Progenitor cell of endocrine pancreas (in vitro differentiated cells): ENCODE measurements around the gene BICRA. TPM values are rescaled to one million over a fixed set of nuclear protein-coding genes. Genes with fewer than 3 reads are reported as not detected.

Experiments
- DNase-seq: peaks from one replicate; pipeline ENCODE4 v3.0.0; 2021; ENCODE audit warnings: low spot score; ENCODE audit not compliant: unreplicated experiment
- H3K27ac Mint-ChIP-seq: 2 replicates; pipeline ENCODE4 v1.8.0; 2021; ENCODE audit warnings: mild to moderate bottlenecking, moderate library complexity, mixed read lengths
- H3K27me3 Mint-ChIP-seq: 2 replicates; pipeline ENCODE4 v1.8.0; 2021; ENCODE audit warnings: mixed read lengths
- H3K36me3 Mint-ChIP-seq: 2 replicates; pipeline ENCODE4 v1.8.0; 2022; ENCODE audit warnings: mixed read lengths; ENCODE audit not compliant: insufficient read depth
- H3K4me1 Mint-ChIP-seq: 2 replicates; pipeline ENCODE4 v1.8.0; 2021; ENCODE audit warnings: low read depth, mixed read lengths
- H3K4me3 Mint-ChIP-seq: 2 replicates; pipeline ENCODE4 v1.8.0; 2021; ENCODE audit warnings: low read depth, mild to moderate bottlenecking, moderate library complexity, mixed read lengths
- H3K9me3 Mint-ChIP-seq: 2 replicates; pipeline ENCODE4 v1.8.0; 2021; ENCODE audit warnings: low read depth, mixed read lengths
- long read RNA-seq: library from polyadenylated mRNA; unstranded; transcript quantifications from one replicate; pipeline ENCODE4 v2.0.0, GENCODE V29; 2020
- total RNA-seq: library from RNA; stranded (reverse); gene quantifications from 2 replicates; pipeline ENCODE4 v1.2.1, GENCODE V29; 2021
- TF ChIP-seq, protein P1 (sequence below): fragments of 200-600 bp; sonication (generic); IDR thresholded peaks from one replicate; pipeline ENCODE4 v1.5.0; 2021; ENCODE audit warnings: antibody characterized with exemption, mild to moderate bottlenecking; ENCODE audit not compliant: unreplicated experiment

The BICRA gene
- 31.9 and 37.4 TPM in 2 replicates for total RNA-seq
- long read RNA-seq, partial matches to known transcripts: 0 of 2 reads
- long read RNA-seq, other reads (novel, unspliced or antisense): 0 of 2 reads

- no peaks in the 10 kb centered on the region for H3K9me3 Mint-ChIP-seq
- H3K27ac Mint-ChIP-seq: peak within 1 kb of the TSS; percentile 98
- DNase-seq: peak; percentile 77
- H3K4me1 Mint-ChIP-seq: peaks cover 23% of the 10 kb centered on the region
- TF ChIP-seq, protein P1, sequence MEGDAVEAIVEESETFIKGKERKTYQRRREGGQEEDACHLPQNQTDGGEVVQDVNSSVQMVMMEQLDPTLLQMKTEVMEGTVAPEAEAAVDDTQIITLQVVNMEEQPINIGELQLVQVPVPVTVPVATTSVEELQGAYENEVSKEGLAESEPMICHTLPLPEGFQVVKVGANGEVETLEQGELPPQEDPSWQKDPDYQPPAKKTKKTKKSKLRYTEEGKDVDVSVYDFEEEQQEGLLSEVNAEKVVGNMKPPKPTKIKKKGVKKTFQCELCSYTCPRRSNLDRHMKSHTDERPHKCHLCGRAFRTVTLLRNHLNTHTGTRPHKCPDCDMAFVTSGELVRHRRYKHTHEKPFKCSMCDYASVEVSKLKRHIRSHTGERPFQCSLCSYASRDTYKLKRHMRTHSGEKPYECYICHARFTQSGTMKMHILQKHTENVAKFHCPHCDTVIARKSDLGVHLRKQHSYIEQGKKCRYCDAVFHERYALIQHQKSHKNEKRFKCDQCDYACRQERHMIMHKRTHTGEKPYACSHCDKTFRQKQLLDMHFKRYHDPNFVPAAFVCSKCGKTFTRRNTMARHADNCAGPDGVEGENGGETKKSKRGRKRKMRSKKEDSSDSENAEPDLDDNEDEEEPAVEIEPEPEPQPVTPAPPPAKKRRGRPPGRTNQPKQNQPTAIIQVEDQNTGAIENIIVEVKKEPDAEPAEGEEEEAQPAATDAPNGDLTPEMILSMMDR: no peak
- no peaks in the 10 kb centered on the region for H3K27me3 Mint-ChIP-seq
- H3K36me3 Mint-ChIP-seq: peaks cover 1% of the 10 kb centered on the region
- peak within 1 kb of the TSS; percentile 91 for H3K4me3 Mint-ChIP-seq
Observed at GRCh38 chr19:47608969-47609905, at the start of gene BICRA. Gene BICRA (plus strand): TSS chr19:47609134. CDS start chr19:47673575, 64,441 bp downstream.

DNA sequence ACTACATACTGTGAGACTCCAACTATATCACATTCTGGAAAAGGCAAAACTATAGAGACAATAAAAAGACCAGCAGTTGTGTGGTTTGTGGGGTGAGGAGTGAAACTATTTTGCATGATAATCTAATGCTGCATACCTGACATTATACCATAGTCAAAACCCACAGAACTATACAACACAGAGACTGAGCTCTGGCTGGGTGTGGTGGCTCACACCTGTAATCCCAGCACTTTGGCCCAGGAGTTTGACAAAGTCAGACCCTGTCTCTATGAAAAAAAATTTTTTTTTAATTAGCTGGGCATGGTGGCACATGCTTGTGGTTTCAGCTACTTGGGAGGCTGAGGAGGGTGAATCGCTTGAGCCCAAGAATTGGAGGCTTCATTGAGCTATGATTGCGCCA lies 47.9 kb upstream of the BICRA start:
- TF ChIP-seq, protein P1: no peak
- no peaks in the 10 kb centered on the region for H3K36me3 Mint-ChIP-seq
- no peak for DNase-seq

DNA sequence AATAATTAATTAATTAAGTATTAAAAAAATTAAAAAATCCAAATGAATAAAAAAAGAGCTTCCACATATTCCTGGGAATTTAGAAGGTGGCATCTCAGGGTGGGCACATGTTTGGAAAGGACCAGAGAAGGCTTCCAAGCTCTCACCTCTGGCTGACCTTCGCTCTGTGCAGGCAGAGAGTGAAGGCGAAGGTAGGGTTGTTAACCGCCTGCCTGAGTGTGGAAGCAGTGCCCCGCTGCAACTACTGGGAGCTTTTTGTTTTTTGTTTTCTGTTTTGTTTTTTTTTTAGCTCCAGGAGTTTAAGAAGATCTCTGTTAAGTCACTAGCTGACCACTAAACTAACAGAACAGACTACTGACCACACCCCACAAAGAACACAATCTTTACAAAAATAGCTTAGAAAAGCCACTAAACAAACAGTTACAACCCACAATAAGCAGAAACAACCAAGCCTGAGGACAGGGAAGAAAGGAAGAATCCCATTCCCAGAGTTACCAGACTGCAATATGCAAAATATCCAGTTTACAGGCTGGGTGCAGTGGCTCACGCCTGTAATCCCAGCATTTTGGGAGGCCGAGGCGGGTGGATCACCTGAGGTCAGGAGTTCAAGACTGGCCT lies 47.4 kb upstream of the BICRA start:
- Mint-ChIP-seq H3K9me3 (no peaks in the 10 kb centered on the region), H3K4me3 (no peak overlapping the region), H3K4me1 (peaks cover 14% of the 10 kb centered on the region), H3K27me3 (no peaks in the 10 kb centered on the region), H3K36me3 (no peaks in the 10 kb centered on the region), H3K27ac (no peak overlapping the region)
- TF ChIP-seq, protein P1: no peak
- no peak for DNase-seq

More for the DNA sequence above, 47.9 kb upstream of the BICRA start:
- no peak overlapping the region for H3K4me3 Mint-ChIP-seq
- no peaks in the 10 kb centered on the region for H3K9me3 Mint-ChIP-seq
- no peak overlapping the region for H3K27ac Mint-ChIP-seq
- H3K4me1 Mint-ChIP-seq: peaks cover 14% of the 10 kb centered on the region
- no peaks in the 10 kb centered on the region for H3K27me3 Mint-ChIP-seq

GRCh38 chr19:47564081-47564480 lies 44.9 kb upstream of the BICRA start:
- no peaks in the 10 kb centered on the region for H3K27me3 Mint-ChIP-seq
- H3K9me3 Mint-ChIP-seq: no peaks in the 10 kb centered on the region
- H3K4me1 Mint-ChIP-seq: peaks cover 14% of the 10 kb centered on the region
- TF ChIP-seq, protein P1: no peak
- no peaks in the 10 kb centered on the region for H3K36me3 Mint-ChIP-seq
- peak overlapping the region; percentile 42 for H3K27ac Mint-ChIP-seq
- DNase-seq: no peak
- H3K4me3 Mint-ChIP-seq: no peak overlapping the region

DNA sequence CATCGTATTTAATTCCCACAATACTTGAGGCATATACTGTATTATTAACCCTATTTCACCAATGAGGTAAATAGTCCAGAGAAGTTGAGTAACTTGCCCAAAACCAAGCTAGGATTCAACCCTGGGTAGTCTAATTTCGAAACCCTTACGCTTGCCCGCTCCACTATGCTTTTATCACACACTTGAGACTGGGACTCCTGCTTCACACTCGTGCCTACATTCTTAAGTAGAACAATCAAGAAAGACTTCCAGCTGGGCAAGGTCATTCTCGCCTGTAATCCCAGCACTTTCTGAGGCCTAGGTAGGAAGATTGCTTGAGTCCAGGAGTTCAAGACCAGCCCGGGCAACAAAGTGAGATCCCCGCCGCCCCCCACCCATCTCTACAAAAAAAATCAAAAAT lies 39.6 kb upstream of the BICRA start:
- no peak overlapping the region for H3K27ac Mint-ChIP-seq
- TF ChIP-seq, protein P1: no peak

More for the DNA sequence above, 39.6 kb upstream of the BICRA start:
- no peak for DNase-seq
- H3K4me3 Mint-ChIP-seq: no peak overlapping the region
- H3K4me1 Mint-ChIP-seq: peaks cover under 1% of the 10 kb centered on the region
- H3K36me3 Mint-ChIP-seq: no peaks in the 10 kb centered on the region
- H3K27me3 Mint-ChIP-seq: no peaks in the 10 kb centered on the region
- H3K9me3 Mint-ChIP-seq: no peaks in the 10 kb centered on the region
